ENCODE data around the gene XPNPEP2. TPM values are rescaled to one million over a fixed set of nuclear protein-coding genes. Genes with fewer than 3 reads are reported as not detected.

The XPNPEP2 gene
- total RNA-seq, 2 experiments from 2014 or later, result 0.43 to 0.63 TPM

- no peaks in the 10 kb centered on the region for H3K9me3 Mint-ChIP-seq (ENCODE audit: low read depth)
- H3K27ac Mint-ChIP-seq, result no peak overlapping the region
- DNase-seq, result no peak
- no peaks in the 10 kb centered on the region for H3K27me3 Mint-ChIP-seq
- intact Hi-C loops (cut with DNase I, micrococcal nuclease), result no loop called here
- ATAC-seq, result no peak
- CTCF ChIA-PET, result no interaction called here
- POLR2A ChIA-PET, result no interaction called here
- H3K4me1 Mint-ChIP-seq, result no peaks in the 10 kb centered on the region
- no peaks in the 10 kb centered on the region for H3K36me3 Mint-ChIP-seq (ENCODE audit: low read depth)
- no peak overlapping the region for H3K4me3 Mint-ChIP-seq
These were observed 37.1 kb upstream of the XPNPEP2 start for GRCh38 chrX:129701624-129702069.

DNA sequence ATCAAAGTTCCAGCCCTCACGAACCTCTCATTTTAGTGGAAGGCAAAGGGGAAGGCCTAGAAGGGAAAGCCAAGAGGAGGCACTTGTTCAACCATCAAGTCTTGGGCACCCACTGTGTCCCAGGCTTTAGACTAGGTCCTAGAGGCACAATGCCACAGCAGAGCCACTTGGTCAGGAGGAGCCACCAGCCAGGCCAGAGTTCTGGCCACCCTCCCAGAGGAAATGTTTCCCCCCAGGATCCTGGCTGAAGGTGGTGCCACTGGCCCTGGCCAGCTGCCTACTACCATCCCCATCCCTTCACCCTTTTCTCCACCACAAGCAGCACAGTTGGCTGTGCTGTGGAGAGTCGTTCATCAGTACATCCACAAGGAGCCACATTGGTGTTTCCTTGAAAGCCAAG lies 34.3 kb upstream of the XPNPEP2 start:
- ChIA-PET POLR2A (no interaction called here), CTCF (no interaction called here)
- peaks cover 2% of the 10 kb centered on the region for H3K9me3 Mint-ChIP-seq (ENCODE audit: low read depth)
- intact Hi-C loops (cut with DNase I, micrococcal nuclease), result no loop called here
- no peaks in the 10 kb centered on the region for H3K4me1 Mint-ChIP-seq
- H3K27me3 Mint-ChIP-seq, result no peaks in the 10 kb centered on the region
- no peaks in the 10 kb centered on the region for H3K36me3 Mint-ChIP-seq (ENCODE audit: low read depth)
- DNase-seq (no peak), ATAC-seq (no peak)
- no peak overlapping the region for H3K27ac Mint-ChIP-seq
- no peak overlapping the region for H3K4me3 Mint-ChIP-seq

DNA sequence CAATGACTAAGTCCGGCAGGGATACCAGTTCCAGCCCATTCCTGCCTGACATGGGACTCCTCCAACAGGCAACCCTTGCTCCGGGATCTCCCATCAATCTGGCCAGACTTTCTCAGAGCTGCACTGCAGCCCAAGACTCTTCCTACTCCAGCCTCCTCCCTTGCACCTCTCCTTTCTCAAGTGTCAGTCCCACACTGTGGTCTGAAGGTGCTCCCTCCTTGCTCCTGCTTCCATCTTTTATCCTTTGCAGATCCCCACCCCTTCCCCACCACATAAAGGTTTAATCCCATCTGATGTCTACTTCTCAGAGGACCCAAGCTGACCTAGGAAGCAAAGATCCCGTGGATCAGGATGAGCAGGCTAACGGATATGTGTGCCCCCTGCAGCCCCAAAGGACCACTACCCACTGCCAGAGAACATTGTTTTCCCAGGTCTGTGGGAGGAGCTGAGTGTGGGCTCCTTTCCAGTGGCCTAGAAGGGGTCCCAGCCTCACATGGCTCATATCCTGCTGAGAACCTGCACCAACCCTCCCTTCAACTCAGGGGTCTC lies 33.3 kb upstream of the XPNPEP2 start:
- DNase-seq, result no peak
- no peak for ATAC-seq
- Mint-ChIP-seq H3K4me1 (no peaks in the 10 kb centered on the region), H3K4me3 (no peak overlapping the region), H3K9me3 (ENCODE audit: low read depth) (peaks cover 2% of the 10 kb centered on the region), H3K27me3 (no peaks in the 10 kb centered on the region), H3K27ac (no peak overlapping the region), H3K36me3 (ENCODE audit: low read depth) (no peaks in the 10 kb centered on the region)
- ChIA-PET CTCF (interaction anchor here (2.7 kb wide), 1 partner anchor 21 kb away, joined by 9 read pairs; no protein-coding TSS in a partner anchor), POLR2A (no interaction called here)
- intact Hi-C loops (cut with DNase I, micrococcal nuclease), result no loop called here

GRCh38 chrX:129705988-129706387 lies 32.8 kb upstream of the XPNPEP2 start:
- POLR2A ChIA-PET, result no interaction called here
- H3K27me3 Mint-ChIP-seq, result no peaks in the 10 kb centered on the region
- H3K36me3 Mint-ChIP-seq (ENCODE audit: low read depth), result no peaks in the 10 kb centered on the region
- no peak for DNase-seq
- no peak overlapping the region for H3K27ac Mint-ChIP-seq
- no peaks in the 10 kb centered on the region for H3K4me1 Mint-ChIP-seq
- no peak overlapping the region for H3K4me3 Mint-ChIP-seq
- CTCF ChIA-PET, result interaction anchor here (2.7 kb wide), 1 partner anchor 21 kb away, joined by 9 read pairs; no protein-coding TSS in a partner anchor
- intact Hi-C loops (cut with DNase I, micrococcal nuclease), result no loop called here
- H3K9me3 Mint-ChIP-seq (ENCODE audit: low read depth), result peaks cover 2% of the 10 kb centered on the region
- ATAC-seq, result no peak

DNA sequence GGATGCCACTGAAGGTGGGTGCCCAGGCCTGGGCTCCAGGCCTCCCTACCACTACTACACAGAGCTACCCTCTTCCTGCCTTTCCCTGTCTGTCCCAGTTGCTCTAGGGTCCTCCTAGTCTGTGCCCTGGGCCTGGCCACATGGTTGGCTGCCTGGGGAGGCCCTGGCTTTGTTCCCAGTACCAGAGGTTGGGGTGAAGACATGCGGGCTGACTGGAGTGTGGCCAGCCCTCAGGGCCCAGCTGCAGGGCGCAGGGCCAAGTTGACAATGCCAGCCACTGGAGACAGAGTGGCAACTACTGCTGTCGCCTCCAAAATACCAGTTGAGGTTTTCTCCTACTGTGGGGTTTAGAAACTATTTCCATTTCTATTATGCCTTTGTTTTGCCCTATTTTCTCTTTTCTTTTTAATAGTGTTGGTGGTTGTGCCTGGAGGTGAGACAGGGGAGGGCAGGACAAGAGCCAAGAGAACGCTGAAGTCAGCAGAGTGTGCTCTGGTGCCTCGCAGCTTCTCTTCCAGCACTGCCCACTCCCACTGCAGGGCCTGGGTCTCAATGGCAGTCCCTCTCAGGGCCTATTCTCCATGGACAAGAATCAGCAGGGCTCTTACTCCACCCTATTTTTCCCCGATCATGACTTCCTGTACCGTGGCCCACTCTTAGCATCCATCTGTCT lies 32.2 kb upstream of the XPNPEP2 start:
- H3K4me3 Mint-ChIP-seq, result no peak overlapping the region
- H3K36me3 Mint-ChIP-seq (ENCODE audit: low read depth), result no peaks in the 10 kb centered on the region
- intact Hi-C loops (cut with DNase I, micrococcal nuclease), result no loop called here
- ChIA-PET POLR2A (no interaction called here), CTCF (interaction anchor here (2.7 kb wide), 1 partner anchor 20 kb away, joined by 9 read pairs; no protein-coding TSS in a partner anchor)
- H3K9me3 Mint-ChIP-seq (ENCODE audit: low read depth), result peaks cover 2% of the 10 kb centered on the region
- no peaks in the 10 kb centered on the region for H3K4me1 Mint-ChIP-seq
- DNase-seq (no peak), ATAC-seq (no peak)
- H3K27ac Mint-ChIP-seq, result no peak overlapping the region
- no peaks in the 10 kb centered on the region for H3K27me3 Mint-ChIP-seq

- Mint-ChIP-seq H3K9me3 (ENCODE audit: low read depth) (no peaks in the 10 kb centered on the region), H3K27ac (no peak overlapping the region), H3K36me3 (ENCODE audit: low read depth) (no peaks in the 10 kb centered on the region), H3K4me3 (no peak overlapping the region), H3K4me1 (no peaks in the 10 kb centered on the region), H3K27me3 (no peaks in the 10 kb centered on the region)
- ATAC-seq, result no peak
- intact Hi-C loops (cut with DNase I, micrococcal nuclease), result no loop called here
- CTCF ChIA-PET, result no interaction called here
- no peak for DNase-seq
- POLR2A ChIA-PET, result no interaction called here
These were observed 24.2 kb upstream of the XPNPEP2 start for GRCh38 chrX:129714581-129714980.

DNA sequence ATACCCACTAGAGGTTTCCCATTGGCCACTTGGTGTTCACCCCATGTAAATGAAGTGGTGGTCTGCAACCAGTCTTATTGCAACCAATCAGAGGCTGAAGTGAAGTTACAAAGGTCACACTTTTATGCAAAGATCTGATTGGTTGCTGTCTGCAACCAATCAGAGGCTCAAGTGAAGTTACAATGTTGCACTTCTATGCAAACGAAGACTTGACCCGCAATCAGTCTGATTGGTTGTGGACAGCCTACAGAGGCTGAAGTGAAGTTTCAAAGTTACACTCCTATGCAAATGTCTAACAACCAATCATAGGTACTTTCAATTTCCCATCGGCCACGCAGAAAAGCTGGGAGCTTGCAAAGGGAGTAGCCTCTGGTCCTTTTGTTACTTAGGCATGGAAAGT lies 22.3 kb upstream of the XPNPEP2 start:
- POLR2A ChIA-PET, result no interaction called here
- Mint-ChIP-seq H3K27ac (no peak overlapping the region), H3K27me3 (no peaks in the 10 kb centered on the region), H3K4me1 (no peaks in the 10 kb centered on the region), H3K9me3 (ENCODE audit: low read depth) (no peaks in the 10 kb centered on the region), H3K36me3 (ENCODE audit: low read depth) (no peaks in the 10 kb centered on the region), H3K4me3 (no peak overlapping the region)
- DNase-seq (no peak), ATAC-seq (no peak)
- CTCF ChIA-PET, result no interaction called here
- intact Hi-C loops (cut with DNase I, micrococcal nuclease), result no loop called here

DNA sequence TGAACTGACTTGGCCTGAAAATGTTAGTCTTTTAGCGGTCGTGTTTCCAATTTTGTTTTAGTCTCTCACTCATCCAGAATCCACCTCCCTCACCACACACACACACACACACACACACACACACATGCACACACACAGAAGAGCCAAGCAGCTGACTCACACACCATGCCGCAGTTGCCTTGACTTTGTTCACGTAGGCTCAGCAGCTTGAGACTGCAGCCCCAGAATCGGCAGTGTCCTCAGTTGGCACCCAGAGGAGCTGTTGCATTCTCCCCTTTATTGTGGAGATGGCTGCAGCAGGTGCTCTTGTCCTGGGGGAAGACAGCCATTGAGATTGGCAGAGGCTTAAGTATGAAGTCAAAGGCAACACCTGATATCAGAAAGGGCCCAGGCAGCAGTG lies 20.9 kb upstream of the XPNPEP2 start:
- no peaks in the 10 kb centered on the region for H3K27me3 Mint-ChIP-seq
- H3K4me3 Mint-ChIP-seq, result no peak overlapping the region
- DNase-seq (no peak), ATAC-seq (no peak)
- no peak overlapping the region for H3K27ac Mint-ChIP-seq
- CTCF ChIA-PET, result no interaction called here
- H3K9me3 Mint-ChIP-seq (ENCODE audit: low read depth), result no peaks in the 10 kb centered on the region
- H3K4me1 Mint-ChIP-seq, result peaks cover 7% of the 10 kb centered on the region
- POLR2A ChIA-PET, result no interaction called here
- no peaks in the 10 kb centered on the region for H3K36me3 Mint-ChIP-seq (ENCODE audit: low read depth)
- intact Hi-C loops (cut with DNase I, micrococcal nuclease), result no loop called here

DNA sequence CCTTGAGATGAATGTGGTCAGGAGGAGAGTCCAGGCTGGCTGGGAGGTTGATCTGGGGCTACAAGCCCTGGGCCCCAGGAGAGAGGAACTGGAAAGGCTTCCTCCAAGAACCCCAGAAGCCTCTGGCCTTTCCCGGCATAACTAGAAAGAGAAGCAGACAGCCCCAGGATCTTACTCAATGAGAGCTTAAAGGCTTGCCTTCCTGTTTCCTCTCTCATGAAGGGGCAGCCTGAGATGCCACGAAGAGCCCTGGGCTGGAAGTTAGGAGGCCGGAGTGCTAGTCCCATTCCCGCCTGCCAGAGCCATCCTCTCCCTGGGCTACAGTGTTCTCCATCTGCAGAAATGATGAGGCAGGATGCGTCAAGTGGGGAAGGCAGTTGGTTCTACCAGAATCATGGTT lies 20.1 kb upstream of the XPNPEP2 start:
- CTCF ChIA-PET, result interaction anchor here (0.6 to 1.1 kb wide), 2 partner anchors 81 to 470 kb away, joined by 3 read pairs; no protein-coding TSS in a partner anchor
- H3K27me3 Mint-ChIP-seq, result no peaks in the 10 kb centered on the region
- no peak for DNase-seq
- peaks cover 7% of the 10 kb centered on the region for H3K4me1 Mint-ChIP-seq
- intact Hi-C loops (cut with DNase I, micrococcal nuclease), result no loop called here
- no peaks in the 10 kb centered on the region for H3K36me3 Mint-ChIP-seq (ENCODE audit: low read depth)
- no peak overlapping the region for H3K27ac Mint-ChIP-seq
- H3K4me3 Mint-ChIP-seq, result no peak overlapping the region
- POLR2A ChIA-PET, result no interaction called here
- no peaks in the 10 kb centered on the region for H3K9me3 Mint-ChIP-seq (ENCODE audit: low read depth)
- ATAC-seq, result no peak

DNA sequence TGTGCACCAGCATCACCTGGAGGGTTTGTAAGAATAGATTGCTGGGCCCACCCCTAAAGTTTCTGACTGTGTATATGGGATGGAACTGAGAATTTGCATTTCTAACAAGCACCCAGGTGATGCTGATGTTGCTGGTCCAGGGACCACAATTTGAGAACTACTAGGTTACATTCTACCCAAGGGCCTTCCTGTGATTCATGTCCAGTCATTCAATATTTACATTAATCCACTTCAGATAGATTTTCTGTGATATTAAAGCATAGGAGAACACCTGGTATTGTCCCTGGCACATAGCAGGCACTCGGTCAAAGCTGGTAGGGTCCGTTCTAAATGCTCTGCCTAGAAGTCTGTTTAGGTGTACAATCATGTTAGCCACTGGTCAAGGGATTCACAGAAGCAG lies 19.5 kb upstream of the XPNPEP2 start:
- ChIA-PET POLR2A (no interaction called here), CTCF (interaction anchor here (1.1 kb wide), 1 partner anchor 82 kb away, joined by 3 read pairs; no protein-coding TSS in a partner anchor)
- H3K4me1 Mint-ChIP-seq, result peaks cover 7% of the 10 kb centered on the region
- no peaks in the 10 kb centered on the region for H3K36me3 Mint-ChIP-seq (ENCODE audit: low read depth)
- no peaks in the 10 kb centered on the region for H3K9me3 Mint-ChIP-seq (ENCODE audit: low read depth)
- DNase-seq, result no peak
- no peak overlapping the region for H3K27ac Mint-ChIP-seq
- H3K27me3 Mint-ChIP-seq, result no peaks in the 10 kb centered on the region
- no peak overlapping the region for H3K4me3 Mint-ChIP-seq
- intact Hi-C loops (cut with DNase I, micrococcal nuclease), result no loop called here
- no peak for ATAC-seq

DNA sequence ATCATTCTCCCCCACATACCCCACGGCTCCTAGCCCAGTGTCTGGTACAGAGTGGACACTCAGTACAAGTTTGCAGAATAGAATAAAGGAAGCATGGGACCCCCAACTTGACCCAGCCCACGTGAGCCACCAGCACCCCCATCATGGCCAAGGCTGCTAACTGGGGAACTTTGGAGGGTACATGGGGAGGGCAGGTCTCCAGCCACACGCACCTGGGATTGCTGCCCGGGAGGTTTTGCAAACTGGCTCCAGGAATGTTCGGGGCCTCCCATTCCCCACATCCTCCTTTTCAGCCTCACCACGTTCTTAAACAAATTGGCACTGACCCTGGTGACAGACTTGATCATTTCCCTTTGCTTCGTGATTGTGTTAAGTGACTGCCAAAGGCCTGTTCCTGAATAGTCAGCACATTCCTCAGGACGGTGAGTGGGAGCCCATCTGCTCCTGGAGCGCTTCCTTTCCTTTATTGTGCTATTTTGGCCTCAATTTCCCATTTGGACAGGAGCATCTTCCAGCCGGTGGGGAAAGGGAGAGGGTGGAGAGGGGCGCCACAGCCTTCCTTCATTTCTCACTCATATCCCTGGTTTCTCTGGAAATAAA lies 18.7 kb upstream of the XPNPEP2 start:
- no peak for ATAC-seq
- no peak overlapping the region for H3K27ac Mint-ChIP-seq
- ChIA-PET POLR2A (no interaction called here), CTCF (no interaction called here)
- H3K4me3 Mint-ChIP-seq, result no peak overlapping the region
- DNase-seq, result no peak
- peaks cover 13% of the 10 kb centered on the region for H3K4me1 Mint-ChIP-seq
- intact Hi-C loops (cut with DNase I, micrococcal nuclease), result no loop called here
- no peaks in the 10 kb centered on the region for H3K9me3 Mint-ChIP-seq (ENCODE audit: low read depth)
- no peaks in the 10 kb centered on the region for H3K27me3 Mint-ChIP-seq
- no peaks in the 10 kb centered on the region for H3K36me3 Mint-ChIP-seq (ENCODE audit: low read depth)

GRCh38 chrX:129720741-129721140 lies 18.0 kb upstream of the XPNPEP2 start:
- Mint-ChIP-seq H3K27ac (no peak overlapping the region), H3K36me3 (ENCODE audit: low read depth) (no peaks in the 10 kb centered on the region), H3K27me3 (no peaks in the 10 kb centered on the region), H3K4me1 (peaks cover 13% of the 10 kb centered on the region), H3K4me3 (no peak overlapping the region), H3K9me3 (ENCODE audit: low read depth) (no peaks in the 10 kb centered on the region)
- ATAC-seq (no peak), DNase-seq (no peak)
- ChIA-PET POLR2A (no interaction called here), CTCF (no interaction called here)
- intact Hi-C loops (cut with DNase I, micrococcal nuclease), result no loop called here

All from activated CD4-positive, alpha-beta T cell treated with anti-CD3 and anti-CD28 coated beads for 36 hours (primary cell).